ENCODE measurements around the gene VPS72. TPM values are rescaled to one million over a fixed set of nuclear protein-coding genes. Genes with fewer than 3 reads are reported as not detected.
A peak's percentile ranks its signal among the peaks of the same experiment; 100 is the strongest.

The VPS72 gene
- total RNA-seq, 1 donor from 2014 or later = 35.0 TPM

DNA sequence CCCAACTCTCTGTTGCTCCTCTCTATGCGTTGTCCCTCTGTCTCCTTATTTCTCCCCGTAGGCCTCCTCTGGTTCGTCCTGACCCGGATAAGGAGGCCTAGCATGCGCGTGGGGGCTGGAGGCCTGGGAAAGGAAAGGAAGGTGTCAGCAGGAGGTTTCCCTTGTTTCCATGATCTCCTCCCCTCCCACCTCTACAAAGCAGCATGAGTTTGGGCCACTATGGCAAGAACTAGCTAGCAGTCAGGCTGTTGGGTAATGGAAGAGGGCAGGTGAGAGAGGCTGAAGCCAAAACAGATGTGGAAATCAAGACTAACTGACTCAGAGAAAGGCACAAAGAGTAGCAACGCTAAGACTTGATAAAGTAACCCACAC, 42.9 kb downstream of the VPS72 start:
- Histone ChIP-seq H3K9ac (ENCODE audit: low read depth in 1 of 3, low read length in 3 of 3) (peak overlapping the region; percentile 97 to 99 (median 99)), H3K9me3 (ENCODE audit: control insufficient read depth in 3 of 3, low read length in 3 of 3) (no peaks in the 10 kb centered on the region), H3K4me1 (ENCODE audit: control insufficient read depth in 3 of 3, insufficient read depth in 3 of 3, low read length in 3 of 3) (peaks cover 39 to 52% (median 41%) of the 10 kb centered on the region in 3 donors), H3K27ac (ENCODE audit: low read depth, low read length) (peak overlapping the region; percentile 97), H3K27me3 (ENCODE audit: control insufficient read depth in 3 of 3, insufficient read depth in 3 of 3, low read length in 3 of 3) (no peaks in the 10 kb centered on the region), H3K36me3 (ENCODE audit: control insufficient read depth in 3 of 3, insufficient read depth in 3 of 3, low read length in 3 of 3) (peaks cover 0 to 17% (median 9%) of the 10 kb centered on the region in 3 donors), H3K4me3 (ENCODE audit: low read length in 3 of 3) (peak overlapping the region; percentile 97 to 99 (median 97))

DNA sequence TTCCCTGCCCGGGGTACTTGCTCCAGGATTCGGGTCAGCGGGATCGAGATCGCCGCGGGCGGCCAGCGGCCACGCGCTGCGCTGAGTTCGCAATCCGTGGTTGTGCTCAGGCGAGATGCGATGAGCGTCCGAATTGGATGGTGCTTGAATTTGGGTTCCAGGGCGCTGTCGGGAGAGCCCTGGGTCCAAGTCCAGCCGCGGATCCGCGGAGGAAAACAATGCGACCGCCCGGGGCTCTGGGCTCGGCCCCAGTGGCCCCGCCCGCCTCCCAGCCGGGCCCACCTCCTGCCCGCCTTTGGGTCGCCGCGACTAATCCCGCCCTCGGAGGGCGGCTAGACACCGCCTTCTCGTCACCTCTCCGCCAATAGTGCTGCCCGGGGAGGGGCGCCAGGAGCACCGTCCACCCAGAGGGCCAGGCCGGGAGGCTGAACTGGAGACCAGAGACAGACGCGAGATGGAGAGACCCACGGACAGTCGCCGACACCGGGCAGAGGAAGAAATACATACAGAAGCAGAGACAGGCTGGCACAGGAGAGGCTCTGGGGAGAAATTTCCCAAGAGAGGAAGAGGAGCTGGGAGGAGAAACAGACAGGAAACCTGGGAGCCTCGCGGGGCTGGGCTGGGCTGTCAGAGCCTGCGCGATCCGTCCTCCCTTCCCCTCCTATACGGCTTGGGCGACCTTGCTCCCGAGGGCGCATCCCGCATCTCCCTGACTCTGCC, 43.4 kb downstream of the VPS72 start, which contains the start of gene SEMA6C:
Gene SEMA6C, minus strand, starts transcription at position 220 of the 720 bp plus-strand sequence. CDS start 4,010 bp downstream, outside the sequence.
- H3K9me3 ChIP-seq (ENCODE audit: control insufficient read depth in 3 of 3, low read length in 3 of 3) = no peaks in the 10 kb centered on the region

DNA sequence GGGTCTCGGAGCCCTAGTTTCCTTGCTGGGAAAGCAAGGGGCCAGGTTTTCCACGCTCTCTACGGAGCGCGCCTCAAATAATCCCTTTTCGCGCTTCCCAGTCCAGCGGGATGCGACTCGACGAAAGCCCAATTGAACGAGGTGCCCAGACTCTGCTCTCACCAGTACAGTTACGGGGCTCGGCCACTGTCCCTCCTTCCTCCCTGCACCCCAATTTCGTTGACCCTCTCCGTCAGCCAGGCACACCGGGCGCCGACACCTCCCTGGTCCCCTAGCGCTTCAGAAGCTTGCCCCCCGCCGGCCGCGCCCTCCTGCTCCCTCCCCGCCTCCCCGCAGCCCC, 44.0 kb downstream of the VPS72 start:
- H3K27me3 ChIP-seq (ENCODE audit: control insufficient read depth in 3 of 3, insufficient read depth in 3 of 3, low read length in 3 of 3) = no peaks in the 10 kb centered on the region
- H3K4me1 ChIP-seq (ENCODE audit: control insufficient read depth in 3 of 3, insufficient read depth in 3 of 3, low read length in 3 of 3) = peaks cover 48 to 63% (median 50%) of the 10 kb centered on the region in 3 donors
- peaks cover 3 to 19% (median 14%) of the 10 kb centered on the region in 3 donors for H3K36me3 ChIP-seq (ENCODE audit: control insufficient read depth in 3 of 3, insufficient read depth in 3 of 3, low read length in 3 of 3)
- H3K4me3 ChIP-seq (ENCODE audit: low read length in 3 of 3) = peak overlapping the region; percentile 97 to 99 (median 97)
- H3K9me3 ChIP-seq (ENCODE audit: control insufficient read depth in 3 of 3, low read length in 3 of 3) = no peaks in the 10 kb centered on the region
- peak overlapping the region; percentile 97 for H3K27ac ChIP-seq (ENCODE audit: low read depth, low read length)
- H3K9ac ChIP-seq (ENCODE audit: low read depth in 1 of 3, low read length in 3 of 3) = peak overlapping the region; percentile 97 to 99 (median 99)

More for the DNA sequence above, 43.4 kb downstream of the VPS72 start, which contains the start of gene SEMA6C:
- H3K4me1 ChIP-seq (ENCODE audit: control insufficient read depth in 3 of 3, insufficient read depth in 3 of 3, low read length in 3 of 3) = peaks cover 45 to 58% (median 46%) of the 10 kb centered on the region in 3 donors
- peak within 1 kb of the TSS; percentile 97 to 99 (median 97) for H3K4me3 ChIP-seq (ENCODE audit: low read length in 3 of 3)
- peaks cover 0 to 17% (median 12%) of the 10 kb centered on the region in 3 donors for H3K36me3 ChIP-seq (ENCODE audit: control insufficient read depth in 3 of 3, insufficient read depth in 3 of 3, low read length in 3 of 3)
- H3K27ac ChIP-seq (ENCODE audit: low read depth, low read length) = peak within 1 kb of the TSS; percentile 97
- peak within 1 kb of the TSS; percentile 97 to 99 (median 99) for H3K9ac ChIP-seq (ENCODE audit: low read depth in 1 of 3, low read length in 3 of 3)
- no peaks in the 10 kb centered on the region for H3K27me3 ChIP-seq (ENCODE audit: control insufficient read depth in 3 of 3, insufficient read depth in 3 of 3, low read length in 3 of 3)

- peak overlapping the region; percentile 97 to 99 (median 97) for H3K4me3 ChIP-seq (ENCODE audit: low read length in 3 of 3)
- peak overlapping the region; percentile 97 for H3K27ac ChIP-seq (ENCODE audit: low read depth, low read length)
- no peaks in the 10 kb centered on the region for H3K27me3 ChIP-seq (ENCODE audit: control insufficient read depth in 3 of 3, insufficient read depth in 3 of 3, low read length in 3 of 3)
- peak overlapping the region; percentile 97 to 99 (median 99) for H3K9ac ChIP-seq (ENCODE audit: low read depth in 1 of 3, low read length in 3 of 3)
- H3K36me3 ChIP-seq (ENCODE audit: control insufficient read depth in 3 of 3, insufficient read depth in 3 of 3, low read length in 3 of 3) = peaks cover 5 to 20% (median 16%) of the 10 kb centered on the region in 3 donors
- H3K9me3 ChIP-seq (ENCODE audit: control insufficient read depth in 3 of 3, low read length in 3 of 3) = no peaks in the 10 kb centered on the region
- H3K4me1 ChIP-seq (ENCODE audit: control insufficient read depth in 3 of 3, insufficient read depth in 3 of 3, low read length in 3 of 3) = peaks cover 48 to 67% (median 54%) of the 10 kb centered on the region in 3 donors
Observed at GRCh38 chr1:151145304-151146071, 44.5 kb downstream of the VPS72 start.

- Histone ChIP-seq H3K27me3 (ENCODE audit: control insufficient read depth in 3 of 3, insufficient read depth in 3 of 3, low read length in 3 of 3) (no peaks in the 10 kb centered on the region), H3K36me3 (ENCODE audit: control insufficient read depth in 3 of 3, insufficient read depth in 3 of 3, low read length in 3 of 3) (peaks cover 13 to 28% (median 23%) of the 10 kb centered on the region in 3 donors), H3K4me1 (ENCODE audit: control insufficient read depth in 3 of 3, insufficient read depth in 3 of 3, low read length in 3 of 3) (peaks cover 48 to 74% (median 61%) of the 10 kb centered on the region in 3 donors), H3K9ac (ENCODE audit: low read depth in 1 of 3, low read length in 3 of 3) (peak overlapping the region; percentile 97 to 99 (median 99)), H3K27ac (ENCODE audit: low read depth, low read length) (peak overlapping the region; percentile 97), H3K9me3 (ENCODE audit: control insufficient read depth in 3 of 3, low read length in 3 of 3) (no peaks in the 10 kb centered on the region), H3K4me3 (ENCODE audit: low read length in 3 of 3) (peak overlapping the region; percentile 97 to 99 (median 97))
Observed at GRCh38 chr1:151144474-151145303, 45.3 kb downstream of the VPS72 start.

- peaks cover 20 to 35% (median 30%) of the 10 kb centered on the region in 3 donors for H3K36me3 ChIP-seq (ENCODE audit: control insufficient read depth in 3 of 3, insufficient read depth in 3 of 3, low read length in 3 of 3)
- H3K27me3 ChIP-seq (ENCODE audit: control insufficient read depth in 3 of 3, insufficient read depth in 3 of 3, low read length in 3 of 3) = no peaks in the 10 kb centered on the region
- peak overlapping the region; percentile 97 to 99 (median 97) for H3K4me3 ChIP-seq (ENCODE audit: low read length in 3 of 3)
- H3K27ac ChIP-seq (ENCODE audit: low read depth, low read length) = peak overlapping the region; percentile 97
- peak overlapping the region; percentile 97 to 99 (median 99) for H3K9ac ChIP-seq (ENCODE audit: low read depth in 1 of 3, low read length in 3 of 3)
- H3K4me1 ChIP-seq (ENCODE audit: control insufficient read depth in 3 of 3, insufficient read depth in 3 of 3, low read length in 3 of 3) = peaks cover 48 to 80% (median 65%) of the 10 kb centered on the region in 3 donors
- H3K9me3 ChIP-seq (ENCODE audit: control insufficient read depth in 3 of 3, low read length in 3 of 3) = no peaks in the 10 kb centered on the region
Observed at GRCh38 chr1:151143986-151144385, 46.0 kb downstream of the VPS72 start.

DNA sequence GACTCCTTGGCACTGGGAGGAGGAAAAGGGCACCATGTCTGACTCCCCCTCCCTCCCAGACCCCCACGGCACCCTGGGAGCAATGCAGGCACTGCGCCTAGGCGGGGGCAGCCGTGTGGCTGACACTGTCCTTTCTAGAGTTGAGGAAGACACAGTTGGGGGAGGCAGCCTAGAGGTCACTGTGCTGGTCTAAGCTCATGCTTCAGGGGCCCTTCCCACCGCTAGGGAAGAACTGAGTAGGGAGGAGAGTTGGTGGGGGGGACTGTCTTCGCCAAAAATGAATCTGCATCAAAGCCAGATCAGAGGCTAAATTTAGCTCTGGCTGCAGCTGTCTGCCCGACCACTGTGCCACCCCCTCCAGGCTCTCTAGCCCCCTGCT, 47.0 kb downstream of the VPS72 start:
- peaks cover 28 to 44% (median 38%) of the 10 kb centered on the region in 3 donors for H3K36me3 ChIP-seq (ENCODE audit: control insufficient read depth in 3 of 3, insufficient read depth in 3 of 3, low read length in 3 of 3)
- no peaks in the 10 kb centered on the region for H3K27me3 ChIP-seq (ENCODE audit: control insufficient read depth in 3 of 3, insufficient read depth in 3 of 3, low read length in 3 of 3)
- no peaks in the 10 kb centered on the region for H3K9me3 ChIP-seq (ENCODE audit: control insufficient read depth in 3 of 3, low read length in 3 of 3)
- H3K4me1 ChIP-seq (ENCODE audit: control insufficient read depth in 3 of 3, insufficient read depth in 3 of 3, low read length in 3 of 3) = peaks cover 48 to 80% (median 68%) of the 10 kb centered on the region in 3 donors
- H3K9ac ChIP-seq (ENCODE audit: low read depth in 1 of 3, low read length in 3 of 3) = peak overlapping the region; percentile 97 to 99 (median 99)
- H3K4me3 ChIP-seq (ENCODE audit: low read length in 3 of 3) = peak overlapping the region; percentile 97 to 99 (median 97)
- peak overlapping the region; percentile 97 for H3K27ac ChIP-seq (ENCODE audit: low read depth, low read length)

- Histone ChIP-seq H3K9ac (ENCODE audit: low read depth in 1 of 3, low read length in 3 of 3) (peak overlapping the region; percentile 57 to 99 (median 99)), H3K9me3 (ENCODE audit: control insufficient read depth in 3 of 3, low read length in 3 of 3) (no peaks in the 10 kb centered on the region), H3K4me1 (ENCODE audit: control insufficient read depth in 3 of 3, insufficient read depth in 3 of 3, low read length in 3 of 3) (peaks cover 43 to 78% (median 69%) of the 10 kb centered on the region in 3 donors), H3K27me3 (ENCODE audit: control insufficient read depth in 3 of 3, insufficient read depth in 3 of 3, low read length in 3 of 3) (no peaks in the 10 kb centered on the region), H3K36me3 (ENCODE audit: control insufficient read depth in 3 of 3, insufficient read depth in 3 of 3, low read length in 3 of 3) (peaks cover 33 to 49% (median 43%) of the 10 kb centered on the region in 3 donors), H3K4me3 (ENCODE audit: low read length in 3 of 3) (peak overlapping the region; percentile 20 to 65 (median 34)), H3K27ac (ENCODE audit: low read depth, low read length) (peak overlapping the region; percentile 97)
Observed at GRCh38 chr1:151142411-151143056, 47.5 kb downstream of the VPS72 start.

GRCh38 chr1:151137789-151138188, 52.2 kb downstream of the VPS72 start:
- Histone ChIP-seq H3K9ac (ENCODE audit: low read depth in 1 of 3, low read length in 3 of 3) (no peak overlapping the region), H3K9me3 (ENCODE audit: control insufficient read depth in 3 of 3, low read length in 3 of 3) (no peaks in the 10 kb centered on the region), H3K36me3 (ENCODE audit: control insufficient read depth in 3 of 3, insufficient read depth in 3 of 3, low read length in 3 of 3) (peaks cover 74 to 77% (median 75%) of the 10 kb centered on the region in 3 donors), H3K27ac (ENCODE audit: low read depth, low read length) (no peak overlapping the region), H3K4me1 (ENCODE audit: control insufficient read depth in 3 of 3, insufficient read depth in 3 of 3, low read length in 3 of 3) (peaks cover 39 to 75% (median 73%) of the 10 kb centered on the region in 3 donors), H3K27me3 (ENCODE audit: control insufficient read depth in 3 of 3, insufficient read depth in 3 of 3, low read length in 3 of 3) (no peaks in the 10 kb centered on the region), H3K4me3 (ENCODE audit: low read length in 3 of 3) (no peak overlapping the region)
